ENCODE measurements around the gene ZNF416.
A peak's percentile ranks its signal among the peaks of the same experiment; 100 is the strongest.

The ZNF416 gene

DNA sequence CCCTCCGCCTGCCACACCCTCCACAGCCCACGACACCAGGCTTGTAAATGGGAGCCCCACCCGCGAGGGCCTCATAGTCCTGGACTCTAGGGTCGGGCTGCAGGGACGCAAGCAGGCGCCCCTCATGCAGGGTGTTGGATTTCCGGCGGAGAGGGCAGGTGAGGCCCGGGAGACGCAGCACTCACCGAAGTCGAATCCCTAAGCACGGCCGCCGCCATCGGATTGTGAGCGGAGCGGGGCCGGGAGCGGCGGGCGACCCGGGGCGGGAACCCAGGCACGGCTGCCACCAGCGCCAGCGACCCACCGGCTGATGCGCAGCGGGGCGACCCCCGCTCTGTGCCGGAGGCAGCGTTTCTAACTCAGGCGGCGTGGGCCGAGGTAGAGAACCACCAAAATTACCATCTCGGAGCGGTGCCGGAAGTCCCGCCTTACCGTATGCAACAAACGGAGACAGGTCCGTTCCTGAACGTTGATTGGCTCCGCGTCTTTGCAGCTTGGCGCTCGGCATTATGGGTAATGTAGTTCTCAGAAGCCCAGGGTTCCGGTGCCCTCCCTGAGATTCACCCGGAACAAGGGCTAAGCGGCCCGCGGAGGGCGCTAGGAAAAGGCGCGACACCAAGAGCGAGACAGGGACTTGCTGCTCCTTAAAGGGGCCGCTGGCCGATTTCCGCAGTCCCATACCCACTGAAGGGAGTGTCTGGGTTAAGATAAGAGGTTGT, at the start of gene ZNF416:
Gene ZNF416 (minus strand): TSS at position 425 of the 719 bp plus-strand sequence. CDS start 207 bp downstream, at position 218.
- DNase-seq (ENCODE audit: low read depth): peak; percentile 86

DNA sequence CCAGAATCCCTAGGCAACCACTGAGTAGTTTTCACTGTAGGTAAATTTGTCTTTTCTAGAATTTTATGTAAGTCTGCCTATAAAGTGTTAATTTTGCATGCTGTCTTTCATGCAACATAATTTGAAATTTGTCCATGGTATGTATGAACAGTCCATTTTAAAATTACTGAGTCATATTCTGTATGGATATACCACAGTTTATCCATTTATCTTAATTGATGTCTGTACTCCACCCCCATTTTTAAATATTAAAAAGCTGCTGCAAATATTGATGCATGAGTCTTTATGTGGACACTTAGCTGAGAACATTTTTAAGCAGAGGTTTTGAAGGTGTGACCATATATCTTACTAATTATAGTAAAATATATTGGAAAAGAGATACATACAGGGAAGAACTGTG, 44.4 kb upstream of the ZNF416 start:
- no peak for DNase-seq (ENCODE audit: low read depth)

DNA sequence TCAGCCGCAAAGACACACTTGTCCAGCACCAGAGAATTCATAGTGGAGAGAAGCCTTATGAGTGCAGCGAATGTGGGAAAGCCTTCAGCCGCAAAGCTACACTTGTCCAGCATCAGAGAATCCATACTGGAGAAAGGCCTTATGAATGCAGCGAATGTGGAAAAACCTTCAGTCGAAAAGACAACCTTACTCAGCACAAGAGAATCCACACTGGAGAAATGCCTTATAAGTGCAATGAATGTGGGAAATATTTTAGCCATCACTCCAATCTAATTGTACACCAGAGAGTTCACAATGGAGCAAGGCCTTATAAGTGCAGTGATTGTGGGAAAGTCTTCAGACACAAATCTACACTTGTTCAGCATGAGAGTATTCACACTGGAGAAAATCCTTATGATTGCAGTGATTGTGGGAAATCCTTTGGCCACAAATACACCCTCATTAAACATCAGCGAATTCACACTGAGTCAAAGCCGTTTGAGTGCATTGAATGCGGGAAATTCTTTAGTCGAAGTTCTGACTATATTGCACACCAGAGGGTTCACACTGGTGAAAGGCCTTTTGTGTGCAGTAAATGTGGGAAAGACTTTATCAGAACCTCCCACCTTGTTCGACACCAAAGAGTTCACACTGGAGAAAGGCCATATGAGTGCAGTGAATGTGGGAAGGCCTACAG, 42.1 kb upstream of the ZNF416 start:
- DNase-seq (ENCODE audit: low read depth): no peak

DNA sequence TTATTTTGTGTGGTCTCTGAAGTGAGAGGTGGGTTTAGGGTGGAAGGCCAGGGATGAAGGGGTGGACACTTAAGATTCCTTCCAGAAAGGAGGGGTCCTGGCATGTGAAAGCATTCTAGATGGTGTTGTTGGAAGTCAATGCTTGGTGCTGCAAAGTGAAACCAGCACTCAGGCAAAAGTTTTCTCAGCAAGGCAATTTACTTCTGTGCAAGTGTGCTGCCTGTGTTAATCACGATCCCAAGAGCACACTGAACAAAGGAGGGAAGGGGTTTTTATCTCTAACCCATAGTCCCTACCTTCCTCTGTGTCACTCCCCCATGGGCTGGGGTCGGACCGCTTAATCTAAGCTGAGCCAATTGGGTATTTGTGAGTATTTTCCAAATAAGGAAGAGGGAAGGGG, 36.6 kb upstream of the ZNF416 start:
- no peak for DNase-seq (ENCODE audit: low read depth)

DNA sequence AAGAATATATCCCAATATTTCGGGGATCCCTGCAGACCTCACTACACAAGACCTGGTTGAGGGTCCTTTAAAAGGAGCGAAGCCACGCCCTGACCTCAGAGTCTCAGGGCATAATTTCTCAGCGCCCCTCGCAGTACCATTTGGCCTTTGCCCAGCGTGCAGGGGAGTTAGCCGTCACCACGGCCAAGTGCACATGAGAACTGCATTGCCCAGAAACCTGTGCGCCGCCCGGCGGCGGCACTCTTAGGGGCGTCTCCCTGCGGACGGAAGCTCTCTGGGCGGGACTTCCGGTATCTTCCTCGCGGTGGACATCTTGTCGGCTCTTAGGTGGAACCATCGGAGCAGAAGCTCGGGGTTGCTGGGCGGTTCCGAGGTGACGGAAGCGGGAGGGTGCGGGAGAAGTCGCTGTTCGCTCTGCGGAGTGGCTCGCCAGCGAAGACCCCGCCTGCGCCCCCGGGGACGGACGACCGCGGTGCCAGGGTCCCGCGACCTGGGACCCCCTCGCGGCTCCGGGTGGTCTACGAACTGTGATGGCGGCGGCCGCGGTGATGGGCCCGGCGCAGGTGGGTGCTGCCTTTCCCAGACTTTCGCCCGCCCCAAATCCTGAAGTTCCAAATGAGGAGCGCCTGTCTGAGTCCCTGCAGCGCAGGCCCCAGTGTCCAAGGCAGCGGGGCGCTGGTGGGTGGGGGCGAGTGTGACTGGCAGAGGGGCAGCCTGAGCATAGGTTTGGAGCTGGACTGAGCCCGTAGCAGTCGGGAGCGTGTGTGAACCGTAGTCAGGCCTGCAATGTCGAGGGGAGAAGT, 35.4 kb upstream of the ZNF416 start, which contains the start of gene ZNF134:
Gene ZNF134 (plus strand): TSS at position 302 of the 803 bp plus-strand sequence. CDS start 5,227 bp downstream, outside the sequence.
- peak; percentile 85 for DNase-seq (ENCODE audit: low read depth)

DNA sequence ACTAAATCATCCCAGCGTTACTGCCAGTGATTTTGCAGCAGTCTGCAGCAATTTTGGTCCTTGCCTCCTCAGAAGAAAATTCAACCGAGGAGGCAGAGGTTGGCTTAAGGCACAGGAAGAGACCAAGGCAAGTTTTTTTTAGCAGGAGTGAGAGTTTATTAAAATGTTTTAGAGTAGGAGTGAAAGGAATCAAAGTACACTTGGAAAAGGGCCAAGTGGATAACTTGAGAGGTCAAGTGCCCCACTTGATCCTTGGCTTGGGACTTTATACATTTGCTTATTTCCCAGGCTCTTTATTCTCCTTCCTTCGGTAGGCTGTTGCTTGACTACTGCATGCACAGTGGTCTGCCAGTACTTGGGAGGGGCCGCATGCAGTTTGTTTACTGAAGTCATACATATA, 32.4 kb upstream of the ZNF416 start:
- DNase-seq (ENCODE audit: low read depth): no peak

DNA sequence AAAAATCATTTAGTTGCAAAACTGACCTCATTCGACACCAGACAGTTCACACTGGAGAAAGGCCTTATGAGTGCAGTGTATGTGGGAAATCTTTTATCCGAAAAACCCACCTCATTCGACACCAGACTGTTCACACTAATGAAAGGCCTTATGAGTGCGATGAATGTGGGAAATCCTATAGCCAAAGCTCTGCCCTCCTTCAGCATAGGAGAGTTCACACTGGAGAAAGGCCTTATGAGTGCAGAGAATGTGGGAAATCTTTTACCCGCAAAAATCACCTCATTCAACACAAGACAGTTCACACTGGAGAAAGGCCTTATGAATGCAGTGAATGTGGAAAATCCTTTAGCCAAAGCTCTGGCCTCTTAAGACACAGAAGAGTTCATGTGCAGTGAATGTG, 28.2 kb upstream of the ZNF416 start:
- DNase-seq (ENCODE audit: low read depth): no peak

DNA sequence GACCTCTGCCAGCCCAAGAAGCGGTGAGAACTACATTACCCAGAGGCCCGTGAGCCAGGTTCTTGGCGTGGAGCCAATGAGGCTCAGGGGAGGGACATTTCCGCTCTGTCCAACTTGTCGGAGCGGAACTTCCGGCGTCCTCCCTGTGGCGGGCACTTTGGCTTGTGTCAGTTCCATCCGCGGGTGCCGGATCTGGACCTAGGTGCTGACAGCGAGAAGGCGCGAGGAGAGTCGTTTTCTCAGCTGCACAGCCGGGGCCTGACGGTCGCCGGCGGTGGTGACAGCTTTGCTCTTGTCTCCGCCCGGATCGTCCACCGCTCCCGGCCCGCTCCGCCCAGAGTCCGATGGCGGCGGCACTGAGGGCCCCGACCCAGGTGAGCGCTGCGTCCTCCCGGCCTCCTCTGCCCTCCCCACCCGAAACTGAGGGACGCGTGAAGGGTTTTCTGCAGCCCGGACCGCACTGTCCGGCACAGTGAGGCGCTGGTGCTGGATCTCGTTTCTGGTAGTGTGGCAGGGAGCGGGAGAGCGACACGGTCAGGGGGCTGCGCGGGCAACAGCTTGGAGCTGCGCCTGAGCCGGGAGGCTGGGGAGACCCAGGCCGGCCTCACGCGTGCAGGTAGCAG, 21.2 kb upstream of the ZNF416 start, which contains the start of gene ZNF530:
Gene ZNF530 (plus strand): TSS at position 125 of the 623 bp plus-strand sequence. CDS start 4,461 bp downstream, outside the sequence.
- DNase-seq (ENCODE audit: low read depth): peak; percentile 86

DNA sequence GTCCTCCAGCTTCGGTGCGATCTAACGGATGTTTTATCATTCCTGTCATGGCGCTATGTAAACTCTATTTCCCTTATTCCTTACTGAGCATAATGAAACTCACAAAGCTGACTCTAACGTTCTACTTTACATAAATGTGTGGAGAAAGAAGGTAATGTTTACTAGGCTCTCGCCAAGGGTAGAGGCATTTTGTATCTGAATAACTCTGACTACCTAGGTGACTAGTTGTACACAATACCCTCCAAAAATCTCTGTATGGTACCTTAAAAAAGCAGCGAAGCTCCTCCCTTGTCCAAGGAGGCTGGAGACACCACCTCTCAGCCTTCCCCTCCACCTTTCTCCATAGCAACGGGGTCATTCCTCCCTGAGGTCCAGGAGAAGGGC, 20.7 kb upstream of the ZNF416 start:
- no peak for DNase-seq (ENCODE audit: low read depth)

DNA sequence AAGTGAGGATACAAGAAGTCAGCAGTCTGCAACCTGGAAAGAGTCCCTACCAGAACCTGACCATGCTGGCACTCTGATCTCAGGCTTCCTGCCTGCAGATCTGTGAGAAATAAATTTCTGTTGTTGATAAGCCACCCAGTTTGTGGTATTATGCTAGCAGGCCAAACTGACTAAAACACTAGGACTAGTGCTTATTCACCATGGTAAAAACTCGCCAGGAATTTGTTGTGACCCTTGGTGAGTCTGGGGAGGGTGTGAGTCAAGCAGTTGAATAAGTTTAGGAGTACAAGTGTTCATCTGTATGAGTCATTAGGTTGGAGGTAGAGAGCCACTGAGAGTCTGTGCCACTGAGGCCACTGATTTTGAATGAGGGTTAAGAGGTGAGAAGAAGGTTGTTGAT, 8.8 kb upstream of the ZNF416 start:
- DNase-seq (ENCODE audit: low read depth): no peak

DNA sequence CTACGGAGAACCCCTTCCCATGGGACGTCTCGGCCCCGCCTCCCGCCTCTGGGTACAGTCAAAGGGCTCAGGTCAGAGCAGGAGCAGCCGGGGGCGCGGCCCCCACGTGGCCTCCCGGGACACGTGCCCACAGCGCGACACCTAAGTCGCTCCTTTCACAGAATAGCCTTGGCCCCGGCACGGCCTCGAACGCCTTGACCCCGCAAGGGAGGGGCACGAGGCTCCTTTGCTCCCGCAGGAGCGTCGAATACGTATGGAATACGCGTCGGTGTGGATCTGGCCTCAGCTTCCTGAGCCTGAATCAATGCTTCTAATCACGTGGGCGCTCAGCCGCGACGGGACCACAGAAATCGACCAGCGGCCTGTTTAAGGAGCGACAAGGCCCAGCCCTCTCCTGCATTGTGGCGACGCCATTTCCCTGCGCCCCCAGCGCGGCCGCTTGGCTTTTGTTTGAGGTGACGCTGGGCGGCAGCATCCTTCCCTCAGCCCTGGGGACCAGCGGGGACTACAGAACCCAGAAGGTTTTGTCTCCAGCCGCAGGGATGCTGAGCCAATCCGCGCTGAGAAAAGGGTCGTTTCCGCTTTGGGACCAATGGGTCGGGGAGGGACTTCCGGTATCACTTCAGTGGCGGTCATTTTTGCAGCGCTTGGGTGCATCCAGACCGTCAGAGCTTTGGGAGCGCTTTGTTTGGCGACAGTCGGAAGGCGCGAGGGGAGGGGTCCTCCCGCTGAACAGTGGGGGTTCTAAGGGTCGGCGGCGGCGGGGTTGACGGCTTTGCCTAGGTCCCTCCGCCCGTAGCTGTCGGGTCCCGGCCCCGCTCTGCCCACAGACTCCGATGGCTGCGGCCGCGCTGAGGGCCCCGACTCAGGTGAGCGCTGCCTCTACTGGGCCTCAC, 5.1 kb upstream of the ZNF416 start, which contains the start of gene ZIK1:
Gene ZIK1 (plus strand): TSS at position 625 of the 896 bp plus-strand sequence. CDS start 212 bp downstream, at position 837.
- DNase-seq (ENCODE audit: low read depth): peak; percentile 74

DNA sequence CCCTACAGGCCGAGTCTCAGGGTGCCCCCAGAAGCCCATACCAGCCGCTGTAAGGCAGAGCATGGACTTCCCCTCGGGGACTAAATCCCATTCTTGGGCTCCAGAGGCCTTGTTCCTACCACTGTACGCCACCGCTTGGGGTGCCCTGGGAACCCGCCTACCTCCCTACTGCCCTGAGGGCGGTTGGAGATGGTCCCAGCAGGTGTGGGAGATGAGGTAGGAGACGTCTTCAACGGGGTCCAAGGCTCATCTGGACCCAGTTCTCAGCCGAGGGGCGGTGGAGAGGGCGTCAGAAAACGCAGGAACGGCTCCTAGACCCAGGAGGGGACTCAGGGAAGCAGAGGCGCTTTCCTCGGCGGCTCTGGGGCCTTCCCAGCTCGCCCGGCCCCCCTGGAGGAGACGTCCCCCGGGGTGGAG, 4.4 kb upstream of the ZNF416 start:
- no peak for DNase-seq (ENCODE audit: low read depth)

DNA sequence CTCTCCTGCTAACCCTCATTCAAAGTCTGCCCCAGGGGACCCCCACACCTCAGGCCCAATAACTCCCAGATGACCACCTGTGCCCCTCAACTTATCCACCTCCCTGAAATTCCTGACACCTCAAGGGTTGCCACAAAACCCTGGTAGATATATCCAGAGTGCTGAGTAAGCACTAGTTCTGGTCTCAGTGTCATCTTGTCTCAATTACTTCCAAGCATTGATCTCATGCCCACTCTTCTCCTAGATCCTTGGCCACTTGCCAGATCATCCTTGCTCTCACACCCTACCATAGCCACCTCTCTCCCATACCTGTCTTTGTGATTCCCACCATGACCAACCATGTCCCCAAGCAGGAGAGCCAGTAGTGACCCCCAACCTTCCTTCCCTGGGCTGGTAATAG, 2.0 kb downstream of the ZNF416 start:
- DNase-seq (ENCODE audit: low read depth): no peak

DNA sequence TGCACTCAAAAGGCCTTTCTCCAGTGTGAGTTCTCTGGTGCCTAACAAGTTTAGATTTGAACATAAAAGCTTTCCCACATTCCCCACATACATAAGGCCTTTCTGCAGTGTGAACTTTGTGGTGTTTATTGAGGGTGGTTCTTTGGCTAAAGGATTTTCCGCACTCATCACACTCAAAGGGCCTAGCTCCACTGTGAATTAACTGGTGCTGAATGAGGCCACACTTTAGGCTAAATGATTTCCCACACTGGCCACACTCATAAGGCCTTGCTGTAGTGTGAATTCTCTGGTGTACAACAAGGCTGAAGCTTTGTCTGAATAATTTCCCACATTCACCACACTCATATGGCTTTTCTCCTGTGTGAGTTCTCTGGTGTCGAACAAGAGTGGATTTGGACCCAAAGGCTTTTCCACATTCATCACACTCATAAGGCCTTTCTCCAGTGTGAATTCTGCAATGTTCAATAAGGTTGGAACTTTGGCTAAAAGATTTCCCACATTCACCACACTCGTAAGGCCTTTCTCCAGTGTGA, 6.2 kb downstream of the ZNF416 start:
- no peak for DNase-seq (ENCODE audit: low read depth)

DNA sequence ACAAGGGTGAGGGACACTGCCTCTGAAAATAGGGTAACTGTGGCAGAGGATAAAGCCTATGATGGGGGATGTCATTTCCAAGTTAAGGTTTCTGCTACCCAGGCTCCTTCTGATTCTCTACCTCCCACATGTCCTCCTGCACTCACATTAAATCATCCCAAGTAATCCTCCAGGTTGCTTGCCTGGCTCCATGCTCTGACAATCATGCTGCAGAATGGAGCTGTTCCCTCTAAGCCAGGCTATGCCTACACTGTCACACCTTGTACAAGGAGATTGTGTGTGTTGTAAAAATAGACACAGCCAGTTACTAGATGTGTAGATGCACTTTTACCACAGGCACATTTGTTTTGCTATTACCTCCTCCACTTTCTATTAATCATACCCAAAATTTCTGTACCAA, 8.0 kb downstream of the ZNF416 start:
- DNase-seq (ENCODE audit: low read depth): no peak

DNA sequence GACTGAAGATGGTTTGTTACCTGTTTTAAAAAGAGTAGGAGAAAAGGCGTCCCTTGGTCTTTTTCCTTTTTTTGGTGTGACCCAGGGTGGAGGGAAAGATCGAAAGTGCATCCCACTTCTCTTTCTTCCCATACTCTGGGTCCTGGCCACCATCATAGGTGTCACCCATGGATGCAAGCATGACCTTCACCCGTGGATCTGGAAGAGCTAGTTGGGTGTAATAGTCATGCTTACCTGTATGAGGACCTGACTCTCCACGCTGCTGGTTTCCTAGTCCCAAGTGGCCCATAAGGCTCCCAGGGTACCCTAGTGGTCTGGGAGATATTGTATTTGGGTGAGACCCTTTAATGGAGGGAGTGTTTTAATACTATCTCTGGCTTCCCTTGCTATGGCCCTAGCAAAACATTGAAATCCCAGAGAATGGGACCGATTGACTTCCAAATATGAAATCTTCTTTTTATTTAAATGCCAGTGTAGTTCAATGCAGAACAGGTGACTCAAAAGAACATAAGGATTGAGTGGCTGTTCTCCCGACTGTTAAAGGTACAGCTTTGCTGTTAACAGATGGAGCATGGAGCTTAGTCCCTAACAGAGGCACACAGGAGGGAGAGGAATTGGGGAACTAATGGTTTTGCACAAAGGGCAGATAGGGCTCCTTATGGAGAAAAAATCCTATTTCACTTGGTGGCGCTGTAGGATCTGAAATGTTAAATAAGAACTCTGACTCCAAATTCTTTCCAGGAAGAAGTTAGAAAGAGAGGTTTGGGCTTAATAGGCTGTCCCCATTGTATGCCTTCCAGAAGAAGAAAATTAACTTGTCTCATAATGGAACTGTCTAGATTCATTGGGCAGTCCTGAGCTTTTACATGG, 12.1 kb downstream of the ZNF416 start:
- no peak for DNase-seq (ENCODE audit: low read depth)

DNA sequence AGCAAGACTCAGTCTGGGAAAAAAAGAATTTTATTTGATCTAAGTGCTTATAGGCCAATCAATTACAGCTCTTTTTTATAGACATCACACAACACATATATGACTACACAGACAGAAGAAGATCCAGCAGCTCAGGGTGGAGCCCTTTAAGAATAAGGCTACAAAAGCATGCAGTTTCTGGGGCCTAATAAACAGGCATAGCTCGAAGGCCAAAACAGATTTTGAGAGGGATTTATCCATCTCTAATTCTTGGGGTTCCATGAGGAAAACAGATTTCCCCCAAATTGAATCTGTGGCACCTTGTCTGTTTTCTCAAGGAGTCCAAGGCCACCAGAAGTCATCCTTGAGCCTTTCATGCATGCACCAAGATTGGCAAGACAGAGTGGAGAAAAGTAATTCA, 15.2 kb downstream of the ZNF416 start:
- DNase-seq (ENCODE audit: low read depth): no peak

DNA sequence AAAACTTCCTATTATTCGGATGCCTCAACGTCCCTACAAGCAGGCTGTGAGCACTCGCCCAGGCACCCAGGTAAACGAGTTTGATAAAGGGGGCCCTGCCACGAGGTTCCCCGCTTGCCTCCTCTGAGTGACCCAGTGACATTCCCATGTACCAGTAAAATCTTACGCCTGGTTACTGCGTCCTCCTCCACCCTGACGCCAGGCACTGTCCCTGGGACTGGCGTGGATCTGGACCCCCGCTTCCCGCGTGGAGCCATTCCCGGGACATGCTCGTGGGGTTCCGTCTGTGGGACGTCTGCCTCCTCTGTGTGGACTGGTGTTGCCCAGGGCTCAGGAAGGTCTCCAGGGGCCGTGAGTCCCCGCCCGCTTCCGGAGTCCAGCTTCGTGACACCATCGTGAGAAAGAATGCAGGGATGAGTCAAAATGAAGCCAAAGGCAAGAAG, 18.6 kb downstream of the ZNF416 start:
- no peak for DNase-seq (ENCODE audit: low read depth)

DNA sequence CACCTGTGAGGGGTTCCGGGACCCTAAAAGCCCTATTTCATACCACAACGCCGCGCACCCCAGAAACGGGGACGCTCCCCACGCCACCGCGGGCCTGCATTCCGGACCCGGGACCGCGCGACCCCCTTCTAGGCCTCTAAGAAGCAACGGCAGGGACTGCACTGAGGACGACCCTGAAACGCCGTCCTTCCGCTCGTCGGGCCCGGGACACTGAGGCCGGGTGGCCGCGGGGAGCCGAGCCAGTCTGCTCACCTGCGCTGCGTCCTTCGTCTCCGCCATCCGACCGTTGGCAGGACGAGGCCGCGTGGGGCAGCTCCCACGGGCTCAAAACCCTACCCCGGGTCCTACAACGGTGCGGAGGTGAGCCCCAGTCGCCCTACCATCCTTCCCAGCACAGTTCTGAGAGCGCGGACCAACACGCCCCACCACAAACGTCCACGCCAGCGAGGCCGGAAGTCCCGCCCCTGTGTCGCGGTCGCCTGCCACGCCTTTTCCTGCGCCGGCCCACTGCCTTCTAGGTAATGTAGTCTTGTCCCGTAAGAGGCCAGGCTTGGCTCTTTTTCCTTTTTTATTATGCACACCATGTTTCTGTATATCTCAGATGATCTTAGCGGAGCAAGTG, 19.2 kb downstream of the ZNF416 start, which contains the start of gene ZNF550:
Gene ZNF550 (minus strand): TSS at position 460 of the 622 bp plus-strand sequence. CDS start 181 bp downstream, at position 279.
- DNase-seq (ENCODE audit: low read depth): peak; percentile 83

Measured in stimulated activated CD8-positive, alpha-beta memory T cell treated with anti-CD3 and anti-CD28 coated beads, Interleukin-4, amount 100 ng/mL, for 24 hours (primary cell).